AG04449 (cell line): Measurements from ENCODE around the gene B4GALT1.
"Not testable (repeated sequence)": the region's sequence is repeated elsewhere in the genome, so short reads cannot be mapped to it uniquely, and the experiment has no call there.

ENCODE experiments used
- CTCF ChIA-PET: fragments of 350-600 bp; formaldehyde crosslinking; extraction: SDS; loops from one replicate; lab custom pipeline; 2021; ENCODE audit warnings: antibody characterized with exemption; lab: Yijun Ruan, JAX
- POLR2A ChIA-PET: fragments of 400-600, 350-600 bp; formaldehyde crosslinking; extraction: SDS; loops from one replicate; lab custom pipeline; 2020; ENCODE audit warnings: antibody characterized with exemption, inconsistent platforms; lab: Yijun Ruan, JAX
- DNase-seq: peaks from one replicate; pipeline ENCODE4 v3.0.0-alpha.2; 2010; ENCODE audit warnings: low read depth, low spot score
- H3K4me3 ChIP-seq: 2 replicates; pipeline ENCODE4 v1.5.1; 2011; ENCODE audit warnings: low read depth, mild to moderate bottlenecking, control low read depth, low read length
- CTCF ChIP-seq: IDR thresholded peaks from one replicate; pipeline ENCODE4 v1.5.1; 2011; ENCODE audit warnings: mild to moderate bottlenecking, moderate library complexity, low read length, control low read depth, inconsistent platforms; ENCODE audit not compliant: insufficient read depth; ENCODE audit errors: missing control alignments

The B4GALT1 gene

GRCh38 chr9:33168941-33169544 lies 1.9 kb upstream of the B4GALT1 start:
- ChIA-PET POLR2A (no interaction called here), CTCF (interaction anchor here (1.0 to 3.8 kb wide), 5 partner anchors 10 to 88 kb away, joined by 3 to 16 read pairs (median 5); no protein-coding TSS in a partner anchor)
- H3K4me3 ChIP-seq: no peak overlapping the region
- TF ChIP-seq CTCF: no peak
- DNase-seq: no peak

DNA sequence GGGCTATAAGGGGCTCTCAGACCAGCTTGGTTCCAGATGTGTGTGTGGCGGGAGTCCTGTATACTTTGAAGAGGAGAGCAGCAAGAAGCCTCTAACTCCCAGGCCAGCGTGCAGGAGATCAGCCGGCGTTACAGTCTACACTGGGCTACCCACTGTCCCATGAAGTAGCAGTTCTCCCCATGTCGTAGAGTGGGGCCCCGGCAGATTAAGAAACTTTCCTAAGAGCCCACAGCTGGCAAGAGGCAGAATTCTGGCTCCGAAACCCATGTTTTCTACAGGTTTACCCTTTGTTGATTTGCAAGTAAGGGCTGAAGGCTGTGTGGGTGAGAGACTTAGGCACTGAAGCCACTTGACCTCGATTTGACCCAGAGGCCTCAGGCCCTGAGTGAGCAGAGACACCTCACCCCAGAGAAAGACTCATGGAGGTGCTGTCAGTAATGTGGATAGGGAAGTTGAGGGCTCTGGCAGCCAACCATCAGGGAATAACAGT lies 881 bp upstream of the B4GALT1 start:
- DNase-seq: no peak
- POLR2A ChIA-PET: interaction anchor here (0.9 to 1.6 kb wide), 5 partner anchors 17 to 58 kb away, joined by 3 to 11 read pairs (median 4); no protein-coding TSS in a partner anchor
- peak overlapping the region; percentile 61 for H3K4me3 ChIP-seq
- CTCF ChIA-PET: interaction anchor here (1.0 to 3.8 kb wide), 5 partner anchors 11 to 87 kb away, joined by 3 to 16 read pairs (median 4); no protein-coding TSS in a partner anchor
- TF ChIP-seq CTCF: no peak

GRCh38 chr9:33166231-33167083 lies 679 bp downstream of the B4GALT1 start:
- no peak for TF ChIP-seq CTCF
- CTCF ChIA-PET: no interaction called here
- no peak for DNase-seq

GRCh38 chr9:33165263-33166151 lies 1.6 kb downstream of the B4GALT1 start:
- ChIA-PET CTCF (no interaction called here), POLR2A (interaction anchor here (0.5 to 0.9 kb wide), 2 partner anchors 12 to 68 kb away, joined by 3 to 5 read pairs; no protein-coding TSS in a partner anchor)
- no peak for DNase-seq
- peak overlapping the region; percentile 92 for H3K4me3 ChIP-seq
- no peak for TF ChIP-seq CTCF

More at GRCh38 chr9:33166231-33167083, 679 bp downstream of the B4GALT1 start:
- H3K4me3 ChIP-seq: peak overlapping the region; percentile 92
- POLR2A ChIA-PET: interaction anchor here (0.8 to 1.6 kb wide), 7 partner anchors 9 to 67 kb away, joined by 3 to 12 read pairs (median 5); no protein-coding TSS in a partner anchor

DNA sequence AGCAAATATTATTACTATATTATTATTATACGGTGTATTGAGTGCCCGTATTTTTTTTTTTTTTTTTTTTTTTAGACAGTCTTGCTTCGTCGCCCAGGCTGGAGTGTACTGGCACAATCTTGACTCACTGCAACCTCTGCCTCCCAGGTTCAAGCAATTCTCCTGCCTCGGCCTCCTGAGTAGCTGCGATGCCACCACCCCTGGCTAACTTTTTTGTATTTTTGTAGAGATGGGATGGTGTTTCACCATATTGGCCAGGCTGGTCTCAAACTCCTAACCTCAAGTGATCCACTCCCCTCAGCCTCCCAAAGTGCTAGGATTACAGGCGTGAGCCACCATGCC lies 2.2 kb downstream of the B4GALT1 start:
- POLR2A ChIA-PET, DNase-seq, CTCF ChIA-PET: not testable (repeated sequence)
- peak overlapping the region; percentile 92 for H3K4me3 ChIP-seq

DNA sequence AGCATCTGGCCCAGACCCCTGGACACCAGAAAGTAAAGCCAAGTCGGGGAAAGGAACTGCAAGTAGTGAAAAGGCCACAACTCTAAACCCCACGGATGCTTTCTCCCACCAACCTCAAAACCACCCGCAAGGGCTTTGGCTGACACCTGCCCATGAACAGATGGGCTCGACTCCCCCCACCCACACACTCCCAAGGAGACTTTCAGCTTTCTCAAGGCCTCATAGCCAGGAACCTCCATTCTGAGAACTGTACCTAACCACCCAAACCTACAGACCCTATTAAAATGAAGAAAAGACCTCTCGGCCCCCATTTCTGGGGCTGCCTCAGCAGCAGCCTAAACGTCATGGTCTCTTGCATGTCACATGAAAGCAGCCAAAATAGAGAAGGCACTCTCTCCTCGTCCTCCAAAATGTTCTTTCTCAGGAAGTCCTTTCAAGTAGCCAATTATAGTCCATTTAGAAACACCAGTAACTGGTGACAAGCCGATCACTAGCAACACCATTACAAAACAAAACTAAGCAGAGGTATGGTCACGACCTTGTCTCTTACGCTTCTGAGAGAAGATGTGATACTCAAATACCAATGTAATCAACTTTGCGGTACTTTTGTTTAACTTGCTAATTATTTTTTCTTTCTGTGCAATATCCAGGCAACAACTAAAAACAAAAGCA lies 2.9 kb downstream of the B4GALT1 start:
- POLR2A ChIA-PET: no interaction called here
- DNase-seq: no peak
- no peak for TF ChIP-seq CTCF
- H3K4me3 ChIP-seq: peak overlapping the region; percentile 92
- CTCF ChIA-PET: interaction anchor here (1.4 kb wide), 1 partner anchor 62 kb away, joined by 4 read pairs; no protein-coding TSS in a partner anchor
